ENCODE measurements around the gene SUSD1.

DNA sequence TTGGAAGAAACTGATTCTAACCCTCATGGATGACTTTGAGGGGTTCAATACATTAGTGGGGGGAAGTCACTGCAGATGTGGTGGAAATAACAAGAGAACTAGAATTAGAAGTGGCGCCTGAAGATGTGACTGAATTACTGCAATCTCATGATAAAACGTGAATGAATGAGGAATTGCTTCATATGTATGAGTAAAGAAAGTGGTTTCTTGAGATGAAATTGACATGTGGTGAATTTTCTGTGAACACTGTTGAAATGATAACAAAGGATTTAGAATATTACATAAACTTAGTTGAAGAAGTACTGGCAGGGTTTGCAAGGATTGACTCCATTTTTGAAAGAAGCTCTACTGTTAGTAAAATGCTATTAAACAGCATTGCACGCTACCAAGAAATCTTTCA is 165.4 kb downstream of the SUSD1 start:
- TF ChIP-seq POLR2A (IDR thresholded peaks at IDR 0.05) = no peak
- TF ChIP-seq, protein P1, sequence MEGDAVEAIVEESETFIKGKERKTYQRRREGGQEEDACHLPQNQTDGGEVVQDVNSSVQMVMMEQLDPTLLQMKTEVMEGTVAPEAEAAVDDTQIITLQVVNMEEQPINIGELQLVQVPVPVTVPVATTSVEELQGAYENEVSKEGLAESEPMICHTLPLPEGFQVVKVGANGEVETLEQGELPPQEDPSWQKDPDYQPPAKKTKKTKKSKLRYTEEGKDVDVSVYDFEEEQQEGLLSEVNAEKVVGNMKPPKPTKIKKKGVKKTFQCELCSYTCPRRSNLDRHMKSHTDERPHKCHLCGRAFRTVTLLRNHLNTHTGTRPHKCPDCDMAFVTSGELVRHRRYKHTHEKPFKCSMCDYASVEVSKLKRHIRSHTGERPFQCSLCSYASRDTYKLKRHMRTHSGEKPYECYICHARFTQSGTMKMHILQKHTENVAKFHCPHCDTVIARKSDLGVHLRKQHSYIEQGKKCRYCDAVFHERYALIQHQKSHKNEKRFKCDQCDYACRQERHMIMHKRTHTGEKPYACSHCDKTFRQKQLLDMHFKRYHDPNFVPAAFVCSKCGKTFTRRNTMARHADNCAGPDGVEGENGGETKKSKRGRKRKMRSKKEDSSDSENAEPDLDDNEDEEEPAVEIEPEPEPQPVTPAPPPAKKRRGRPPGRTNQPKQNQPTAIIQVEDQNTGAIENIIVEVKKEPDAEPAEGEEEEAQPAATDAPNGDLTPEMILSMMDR (IDR thresholded peaks at IDR 0.05) = no peak
- no peak for TF ChIP-seq EP300 (IDR thresholded peaks at IDR 0.05)

Measured in ovary (tissue), 3 donors.